Measurements from ENCODE around the gene ACAP2.
A peak's percentile ranks its signal among the peaks of the same experiment; 100 is the strongest.
"Not testable (repeated sequence)": the region's sequence is repeated elsewhere in the genome, so short reads cannot be mapped to it uniquely, and the experiment has no call there.

ACAP2 gene

DNA sequence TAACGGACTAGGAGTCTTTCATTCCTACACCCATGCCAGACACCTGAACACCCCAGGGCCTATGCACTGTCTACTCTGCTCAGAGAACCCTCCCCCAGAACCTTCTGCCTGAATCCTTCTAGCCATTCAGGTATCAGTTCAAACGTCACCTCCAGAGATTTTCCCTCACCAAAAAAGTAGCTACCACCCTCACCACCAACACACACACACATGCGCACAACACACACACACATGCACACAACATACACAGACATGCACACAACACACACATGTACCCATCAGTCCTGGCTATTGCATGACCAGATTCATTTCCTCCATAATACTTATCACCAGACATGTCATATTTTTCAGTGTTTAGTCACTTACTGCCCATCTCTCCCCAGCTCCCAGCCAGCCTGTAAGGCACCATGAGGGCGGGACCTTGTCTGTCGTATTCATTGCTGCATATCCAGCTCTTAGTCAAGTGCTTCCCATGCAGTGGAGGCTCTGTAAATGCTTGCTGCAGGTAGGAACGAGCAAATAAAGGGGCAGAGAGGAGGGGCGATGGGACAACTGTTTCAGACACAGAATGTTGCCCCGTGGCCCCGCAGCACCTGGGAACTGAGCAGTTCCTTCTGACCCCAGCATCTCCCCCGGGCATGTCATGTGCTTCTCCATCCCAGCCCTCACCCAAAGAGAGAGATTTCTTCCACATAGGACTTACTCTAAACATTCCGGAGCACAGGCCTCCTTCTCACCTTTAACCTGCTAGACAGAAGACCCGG, 201.0 kb downstream of the ACAP2 start:
- no peak for DNase-seq

GRCh38 chr3:195240939-195241338, 201.9 kb downstream of the ACAP2 start:
- no peak for DNase-seq

GRCh38 chr3:195240171-195240701, 202.6 kb downstream of the ACAP2 start:
- no peak for DNase-seq

GRCh38 chr3:195239121-195239520, 203.7 kb downstream of the ACAP2 start:
- no peak for DNase-seq

DNA sequence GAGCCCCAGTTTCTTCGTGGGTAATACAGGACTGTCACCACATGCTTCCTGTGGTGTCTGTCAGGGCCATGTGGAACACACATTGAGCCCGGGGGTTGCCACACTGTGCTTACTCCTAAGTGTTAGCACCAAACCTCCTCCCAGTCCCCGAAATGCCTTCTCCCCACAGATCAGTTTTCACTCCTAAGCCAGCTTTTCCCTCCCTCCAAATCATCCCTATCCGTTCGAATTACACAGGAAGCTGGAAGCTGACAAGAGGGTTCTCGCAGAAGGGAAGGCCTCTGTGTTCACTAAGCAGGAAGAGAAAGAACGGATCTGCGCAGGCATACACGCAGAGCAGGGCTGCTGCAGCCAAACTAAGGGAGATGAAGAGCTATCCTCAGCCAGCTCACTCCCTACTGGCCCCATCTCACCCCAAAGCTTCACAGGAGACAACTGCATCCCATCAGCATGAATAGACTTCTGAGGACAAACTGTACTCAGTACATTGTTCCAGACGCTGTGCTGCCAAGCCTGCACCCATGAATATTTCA, 204.2 kb downstream of the ACAP2 start:
- DNase-seq = no peak

DNA sequence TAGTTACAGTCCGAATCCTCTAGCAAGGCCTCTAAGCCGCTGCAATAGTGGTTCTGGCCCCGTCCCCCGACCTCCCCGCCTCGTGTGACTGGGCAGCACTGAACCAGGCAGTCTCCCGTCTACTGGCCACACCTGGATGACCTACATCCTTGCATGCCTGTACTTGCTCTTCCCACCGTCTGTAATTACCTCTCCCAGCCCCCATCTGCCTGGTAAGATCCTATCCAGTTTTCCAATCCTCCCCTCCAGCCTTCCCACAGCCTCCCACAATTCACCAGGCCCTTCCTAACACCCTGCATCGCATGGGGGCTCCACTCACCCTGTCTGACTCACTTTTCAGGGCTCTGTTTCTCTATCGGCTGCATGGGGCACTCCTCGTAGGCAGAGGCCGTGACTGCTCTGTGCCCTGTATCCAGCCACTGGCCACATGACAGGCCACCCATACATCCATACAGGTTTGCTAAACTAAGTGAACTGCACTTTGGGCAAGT, 204.7 kb downstream of the ACAP2 start:
- peak in 1 of 2 experiments; percentile 9 for DNase-seq

GRCh38 chr3:195236801-195237570, 205.8 kb downstream of the ACAP2 start:
- peak in 1 of 2 experiments; percentile 7 for DNase-seq

GRCh38 chr3:195236076-195236798, 206.6 kb downstream of the ACAP2 start:
- peak in 1 of 2 experiments; percentile 1 for DNase-seq

DNA sequence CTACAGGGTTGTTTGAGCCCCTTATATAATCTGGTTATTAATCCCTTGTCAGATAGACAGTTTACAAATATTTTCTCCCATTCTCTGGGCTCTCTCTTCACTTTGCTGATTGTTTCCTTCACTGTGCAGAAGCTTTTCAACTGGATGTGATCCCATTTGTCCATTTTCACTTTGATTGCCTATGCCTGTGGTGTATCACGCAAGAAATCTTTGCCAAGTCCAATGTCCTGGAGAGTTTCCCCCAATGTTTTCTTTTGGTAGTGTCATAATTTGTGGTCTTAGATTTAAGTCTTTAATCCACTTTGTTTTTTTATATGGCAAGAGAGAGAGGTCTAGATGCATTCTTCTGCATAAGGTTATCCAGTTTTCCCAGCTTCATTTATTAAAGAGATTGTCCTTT, 212.6 kb downstream of the ACAP2 start:
- DNase-seq = no peak

- DNase-seq = not testable (repeated sequence)
Observed at GRCh38 chr3:195228886-195229285, 213.9 kb downstream of the ACAP2 start.

- peak in 1 of 2 experiments; percentile 8 for DNase-seq
Observed at GRCh38 chr3:195227871-195228270, 214.9 kb downstream of the ACAP2 start.

- peak in 1 of 2 experiments; percentile 24 for DNase-seq
Observed at GRCh38 chr3:195226900-195227447, 215.8 kb downstream of the ACAP2 start.

DNA sequence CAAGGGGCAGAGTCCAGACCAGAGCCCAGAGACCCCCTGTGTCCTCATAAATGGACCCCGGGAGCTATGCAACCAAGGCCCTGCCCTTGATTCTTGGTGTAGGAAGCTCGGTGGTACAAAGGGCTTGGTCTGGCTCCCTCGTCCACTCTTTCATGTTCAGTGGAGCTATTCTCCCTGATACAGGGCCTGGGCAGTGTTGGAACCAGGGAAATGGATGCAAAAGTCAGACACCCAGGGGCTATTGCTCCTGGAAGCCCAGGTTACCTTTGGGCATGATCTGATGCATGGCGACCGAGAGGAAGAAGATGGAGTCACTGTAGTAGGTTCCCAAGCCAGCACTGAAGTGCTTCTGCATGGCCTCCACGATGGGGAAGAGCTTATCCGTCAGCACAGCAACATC, 216.4 kb downstream of the ACAP2 start:
- peak in 1 of 2 experiments; percentile 11 for DNase-seq

- peak in 1 of 2 experiments; percentile 9 for DNase-seq
Observed at GRCh38 chr3:195224980-195225580, 217.7 kb downstream of the ACAP2 start.

All from activated T-cell treated with anti-CD3 and anti-CD28 coated beads, Interleukin-2, amount 50 U/mL, for 48 hours (primary cell).